A549 (cell line): Measurements from ENCODE around the gene WFDC9.

Experiments used
- HOXA7 ChIP-seq: fragments of 250-450 bp; sonication (Bioruptor Pico); IDR thresholded peaks from 2 replicates; pipeline ENCODE4 v1.5.0; 2020; ENCODE audit warnings: mild to moderate bottlenecking, moderate library complexity
- MYC ChIP-seq: IDR thresholded peaks from 2 replicates; pipeline ENCODE4 v1.6.1; 2012; ENCODE audit warnings: mild to moderate bottlenecking, inconsistent platforms, low read length, improper control_type of control experiment, borderline replicate concordance
- POLR2A ChIP-seq: IDR thresholded peaks from 2 replicates; pipeline ENCODE4 v1.6.1; 2012; ENCODE audit warnings: mild to moderate bottlenecking, low read length
- POLR2AphosphoS2 ChIP-seq: conservative IDR thresholded peaks from 2 replicates; pipeline ENCODE4 v1.6.1; 2012; ENCODE audit warnings: low read length, improper control_type of control experiment, inconsistent platforms
- TF ChIP-seq, protein P1 (sequence below): IDR thresholded peaks from 2 replicates; pipeline ENCODE4 v1.6.1; 2012; ENCODE audit warnings: low read depth, borderline replicate concordance

DNA sequence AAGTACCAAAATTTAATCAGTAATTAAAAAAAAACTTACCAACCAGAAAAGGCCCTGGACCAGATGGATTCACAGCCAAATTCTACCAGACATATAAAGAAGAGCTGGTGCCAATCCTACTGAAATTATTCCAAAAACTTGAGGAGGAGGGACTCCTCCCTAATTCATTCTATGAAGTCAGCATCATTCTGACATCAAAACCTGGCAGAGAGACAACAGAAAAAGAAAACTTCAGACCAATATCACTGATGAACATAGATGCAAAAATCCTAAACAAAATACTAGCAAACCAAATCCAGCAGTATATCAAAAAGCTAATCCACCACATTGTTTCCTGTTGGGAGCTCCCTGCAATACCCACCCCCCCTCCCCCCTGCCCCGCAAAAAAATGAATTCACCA lies 39.1 kb upstream of the WFDC9 start, which contains the start of gene WFDC11:
- TF ChIP-seq, protein P1, sequence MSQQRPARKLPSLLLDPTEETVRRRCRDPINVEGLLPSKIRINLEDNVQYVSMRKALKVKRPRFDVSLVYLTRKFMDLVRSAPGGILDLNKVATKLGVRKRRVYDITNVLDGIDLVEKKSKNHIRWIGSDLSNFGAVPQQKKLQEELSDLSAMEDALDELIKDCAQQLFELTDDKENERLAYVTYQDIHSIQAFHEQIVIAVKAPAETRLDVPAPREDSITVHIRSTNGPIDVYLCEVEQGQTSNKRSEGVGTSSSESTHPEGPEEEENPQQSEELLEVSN: no peak
- TF ChIP-seq POLR2AphosphoS2 (no peak), POLR2A (no peak), MYC (no peak), HOXA7 (CRISPR knock-in tag) (no peak)
